DMS 273 (cell line): ENCODE measurements around the gene CNPPD1.
A peak's percentile ranks its signal among the peaks of the same experiment; 100 is the strongest.

ENCODE experiments used
- DNase-seq: peaks from one replicate; lab custom pipeline; 2025; ENCODE audit not compliant: unreplicated experiment; lab: John Stamatoyannopoulos, UW

CNPPD1 gene

DNA sequence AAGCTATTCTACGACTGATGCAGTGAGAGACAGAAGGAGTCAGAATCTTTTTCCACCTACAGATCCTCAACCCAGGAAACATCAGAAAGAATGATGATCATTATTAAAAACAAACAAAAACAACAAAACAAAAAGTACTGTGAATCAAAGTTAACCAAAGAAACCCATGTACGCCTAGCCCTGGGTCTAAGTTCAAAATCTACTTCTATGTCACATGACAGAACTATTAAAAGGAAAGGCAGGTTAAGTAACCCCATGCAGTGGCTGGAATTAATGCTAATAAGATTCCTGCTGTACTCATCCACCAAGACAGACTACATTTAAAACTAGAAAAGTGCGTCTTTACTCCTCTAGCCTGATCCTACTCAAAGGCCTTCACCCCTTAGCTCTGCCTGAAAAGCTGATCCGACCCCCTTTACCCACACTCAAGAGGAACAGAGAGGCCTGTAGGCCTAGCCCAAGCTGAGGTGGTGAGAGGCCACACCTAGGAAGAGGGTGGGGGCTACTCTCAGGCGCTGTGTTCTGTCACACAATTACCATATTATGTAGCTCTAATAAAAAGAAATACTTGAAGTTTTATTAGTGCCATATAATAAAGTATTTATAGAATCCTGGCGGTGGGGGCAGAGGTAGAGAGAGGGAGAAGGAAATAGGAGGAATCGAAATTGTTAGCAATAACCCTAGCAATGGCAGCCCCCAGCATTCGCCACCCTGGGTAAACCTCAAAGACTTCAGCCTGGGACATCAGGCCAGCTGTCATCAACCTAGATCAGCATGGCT is 53.2 kb downstream of the CNPPD1 start:
- no peak for DNase-seq

DNA sequence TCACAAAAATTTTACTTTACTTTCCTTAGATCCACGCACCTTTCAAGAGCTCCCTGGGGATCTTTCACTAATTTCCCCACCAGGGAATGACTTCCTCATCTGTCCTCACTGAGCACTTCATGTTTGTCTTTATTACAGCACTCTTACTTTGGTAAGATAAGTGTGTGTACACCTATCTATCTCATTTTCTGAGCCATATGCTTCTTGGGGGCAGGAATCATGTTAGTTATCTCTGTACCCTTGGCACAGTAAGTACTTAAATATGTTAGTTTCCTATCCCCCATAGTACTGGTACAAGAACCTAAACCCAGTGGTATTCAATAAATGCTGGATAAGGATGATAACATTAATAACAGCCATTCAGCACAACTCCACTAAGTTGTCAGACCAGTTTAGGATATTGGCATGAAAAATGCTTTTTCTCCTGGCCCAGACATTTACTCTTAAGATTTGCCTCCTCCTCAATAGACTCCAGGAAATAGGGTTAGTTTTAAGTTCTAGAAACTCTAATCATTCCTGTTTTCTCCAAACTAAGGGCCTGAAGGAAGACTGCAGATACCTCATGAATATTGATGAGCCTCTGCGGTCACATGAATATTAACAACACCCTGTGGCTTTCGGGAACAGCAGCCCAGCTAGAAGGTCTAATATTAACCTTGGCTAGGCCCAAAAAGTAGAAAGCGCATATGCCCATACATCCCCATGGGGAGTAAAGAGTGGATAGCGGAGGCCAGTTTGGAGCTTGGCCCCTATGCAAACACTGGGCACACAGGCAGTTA is 54.3 kb downstream of the CNPPD1 start:
- peak; percentile 77 for DNase-seq
